Measurements from ENCODE around the gene DHX58.

The DHX58 gene

DNA sequence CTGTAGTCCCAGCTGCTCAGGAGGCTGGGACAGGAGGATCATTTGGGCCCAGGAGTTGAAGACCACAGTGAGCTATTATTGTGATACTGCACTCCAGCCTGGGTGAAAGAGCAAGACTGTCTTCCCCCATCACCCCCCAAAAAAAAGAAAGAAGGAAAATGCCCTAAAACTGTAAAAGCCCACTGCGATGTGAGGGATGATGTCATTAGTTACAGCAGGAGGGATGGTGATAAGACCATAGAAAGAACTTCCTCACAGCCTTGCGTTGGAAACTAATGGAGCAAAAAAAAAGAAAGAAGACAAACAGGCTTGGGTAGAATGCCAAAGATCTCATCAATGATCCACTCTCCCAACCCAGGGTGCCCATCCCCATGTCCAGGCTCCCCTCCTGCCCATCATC, 33.0 kb downstream of the DHX58 start:
- DNase-seq = no peak

DNA sequence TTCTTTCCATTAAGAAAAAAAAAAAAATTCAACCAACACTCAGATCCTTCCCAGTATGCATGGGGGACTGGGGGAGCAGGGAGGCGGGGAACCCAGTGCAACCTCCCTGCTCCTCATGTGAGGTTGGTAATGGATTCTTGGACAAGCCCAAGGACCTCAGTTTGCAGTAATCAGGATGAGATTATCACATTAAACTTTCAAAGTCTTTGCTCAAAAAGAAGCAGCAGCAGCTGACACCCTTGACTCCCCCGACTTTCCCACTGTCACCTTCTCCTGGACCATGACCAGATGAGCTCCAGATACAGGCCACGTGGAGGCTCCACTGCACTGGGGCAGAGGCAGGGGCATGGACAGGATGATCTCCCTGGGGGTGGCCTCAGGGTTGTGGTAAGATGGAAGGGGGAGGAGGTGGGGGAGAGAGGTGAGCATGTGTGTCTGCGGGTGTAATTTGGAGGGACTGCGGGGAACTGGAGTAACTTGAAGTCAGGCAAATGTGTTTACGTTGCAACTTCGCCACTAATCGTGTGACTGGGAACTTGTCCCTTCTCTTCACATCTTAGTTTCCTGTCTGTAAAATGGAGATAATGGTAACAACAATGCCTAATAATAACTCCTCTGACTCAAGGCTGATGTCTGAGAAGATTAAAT, 34.0 kb downstream of the DHX58 start:
- no peak for DNase-seq

DNA sequence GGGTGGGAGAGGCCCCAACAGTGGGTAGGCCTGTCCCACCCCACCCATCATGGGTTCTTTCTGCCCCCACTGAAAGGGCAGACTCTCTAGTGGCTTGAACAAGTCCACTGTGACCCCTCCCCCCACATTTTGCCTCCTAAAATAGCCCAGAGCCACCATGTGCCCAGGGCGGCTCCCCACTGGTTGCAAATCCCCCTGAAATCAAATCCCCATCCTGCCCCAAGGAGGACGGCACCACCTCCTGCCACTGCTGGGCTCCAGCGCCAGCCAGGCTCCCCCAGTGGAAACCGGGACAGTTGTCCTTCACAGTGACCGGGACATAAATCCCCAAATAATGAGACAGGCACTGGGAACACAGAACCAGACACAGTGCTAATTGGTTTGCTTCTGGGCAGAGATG, 34.8 kb downstream of the DHX58 start:
- DNase-seq = no peak

DNA sequence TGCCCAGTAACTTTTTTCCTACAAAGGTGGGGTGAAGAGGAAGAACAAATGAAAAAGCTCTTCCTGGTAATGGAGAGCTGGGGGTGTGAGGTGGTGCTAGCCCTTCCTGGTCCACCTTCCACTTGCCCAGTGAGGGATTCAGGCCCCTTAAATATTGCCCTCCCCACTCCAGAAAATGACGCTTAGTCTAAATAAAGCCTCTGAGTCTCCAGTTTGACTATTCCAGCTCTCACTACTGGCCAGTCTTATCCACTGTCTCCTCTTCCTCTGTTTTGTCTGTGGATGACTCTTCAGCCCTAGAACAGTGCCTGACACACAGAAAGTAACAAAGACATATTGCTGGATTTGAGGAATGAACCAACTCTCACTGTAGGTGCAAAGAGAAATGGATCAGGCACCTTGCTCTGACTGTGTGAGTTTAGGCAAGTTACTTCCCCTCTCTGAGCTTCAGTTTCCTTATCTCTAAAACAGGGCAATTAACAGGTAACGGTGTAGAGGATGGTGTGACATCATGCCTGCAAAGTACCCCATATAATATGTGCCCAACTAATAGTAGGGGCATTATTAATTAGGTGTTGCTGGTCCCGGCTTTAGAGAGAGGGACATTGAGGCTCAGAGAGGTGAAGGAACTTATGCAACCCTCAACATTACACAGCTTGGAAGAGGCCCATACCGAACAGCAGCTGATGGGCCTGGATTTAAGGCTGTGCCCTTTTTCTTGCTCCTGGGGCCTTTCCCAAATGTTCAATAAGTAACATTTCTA, 35.5 kb downstream of the DHX58 start:
- DNase-seq = no peak

DNA sequence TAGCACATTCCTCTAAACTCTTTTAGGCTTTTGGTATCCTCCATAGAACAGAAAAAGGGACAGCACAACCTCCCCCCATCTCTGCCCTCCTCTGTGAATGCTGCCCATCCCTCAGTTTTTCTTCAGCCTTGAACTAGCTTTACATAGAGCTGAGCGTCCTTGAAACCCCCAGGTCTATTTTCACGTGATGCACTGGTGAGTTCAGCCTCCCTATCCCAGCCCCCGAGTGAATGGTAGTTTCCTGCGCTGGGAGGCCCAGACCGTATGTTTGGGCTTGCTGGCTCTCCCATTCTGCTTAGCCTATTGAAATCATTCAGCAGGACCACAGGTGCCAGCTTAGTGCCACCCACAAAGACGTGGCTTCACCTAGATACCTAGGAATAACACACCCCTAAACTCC, 36.7 kb downstream of the DHX58 start:
- no peak for DNase-seq

DNA sequence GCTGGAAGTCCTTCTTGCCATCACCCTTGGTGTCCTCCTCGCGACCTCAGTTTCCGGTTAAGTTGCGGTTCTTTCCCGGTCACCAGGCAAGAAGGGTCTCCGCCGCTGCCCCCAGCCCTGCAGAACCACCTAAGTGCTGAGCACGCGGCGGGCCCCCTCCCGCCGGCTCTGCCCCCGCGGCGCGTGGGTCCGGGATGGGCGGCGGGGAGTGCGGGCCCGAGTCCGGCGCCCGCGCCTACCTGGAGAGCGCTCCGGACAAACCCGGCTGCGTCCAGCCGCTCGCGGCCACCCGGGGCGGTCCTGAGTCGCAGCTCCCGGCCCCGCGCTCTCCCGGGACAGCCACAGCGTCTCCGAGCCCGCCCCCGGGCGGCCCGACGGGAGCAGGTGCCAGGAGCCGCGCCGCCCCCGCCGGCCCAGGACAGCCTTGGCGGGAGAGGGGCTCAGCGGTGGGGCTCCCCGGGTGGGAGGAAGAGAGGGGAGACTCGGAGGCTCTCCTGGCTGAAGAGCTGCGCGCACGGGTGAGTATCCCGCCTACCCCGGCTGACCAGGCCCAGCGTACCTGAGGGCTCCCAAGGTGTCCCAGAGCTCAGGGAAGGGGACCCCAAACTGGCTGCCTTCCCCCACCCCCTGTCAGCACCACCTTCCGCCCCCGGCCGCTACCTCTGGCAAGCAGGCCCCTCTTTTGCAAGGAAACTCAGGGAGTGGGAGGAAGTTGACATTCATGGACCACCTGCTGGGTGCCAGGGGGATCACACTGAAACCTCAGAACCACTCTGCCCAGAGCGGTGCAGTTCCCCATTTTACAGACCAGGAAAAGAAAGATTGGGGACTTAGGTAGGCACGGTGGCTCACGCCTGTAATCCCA, 40.0 kb downstream of the DHX58 start:
- DNase-seq = no peak

DNA sequence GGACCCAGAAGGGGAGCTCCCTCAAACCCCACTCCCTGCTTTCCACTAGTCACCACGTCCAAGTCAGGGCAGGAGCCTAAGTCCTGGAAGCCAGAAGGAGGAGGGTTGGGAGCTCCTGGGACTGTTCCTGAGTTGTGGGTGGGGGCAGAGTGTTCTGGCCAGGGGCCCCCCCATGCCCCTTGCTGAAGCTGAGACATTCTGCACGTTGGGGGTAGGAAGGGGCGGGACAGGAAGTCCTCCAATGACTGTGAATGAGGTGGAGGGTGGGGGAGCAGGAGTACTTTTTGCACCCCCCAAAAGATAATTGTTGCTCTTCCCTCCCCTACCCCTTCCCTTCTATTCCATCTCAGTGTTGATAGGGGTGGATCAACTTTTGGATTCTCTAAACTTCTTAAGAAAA, 40.7 kb downstream of the DHX58 start:
- DNase-seq = no peak

DNA sequence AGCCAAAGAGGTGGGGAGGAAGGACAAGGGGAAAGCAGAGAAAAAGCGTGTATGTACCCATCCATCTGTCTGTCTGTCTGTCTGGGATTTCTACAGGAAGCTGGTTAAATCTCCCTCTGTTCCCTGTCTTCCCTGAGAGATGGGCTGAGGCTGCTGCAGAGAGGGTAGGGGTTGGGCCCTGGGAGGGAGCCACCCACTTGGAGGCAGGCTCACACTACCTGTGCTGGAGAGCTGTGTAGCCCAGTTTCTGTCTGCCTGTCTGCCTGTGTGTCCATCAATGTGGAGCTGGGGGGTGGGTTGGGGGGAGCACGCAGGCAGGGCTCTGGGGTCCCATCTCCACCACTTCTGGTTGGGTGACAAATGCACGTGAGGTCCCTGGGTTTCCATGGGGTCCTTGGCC, 43.5 kb downstream of the DHX58 start:
- no peak for DNase-seq

DNA sequence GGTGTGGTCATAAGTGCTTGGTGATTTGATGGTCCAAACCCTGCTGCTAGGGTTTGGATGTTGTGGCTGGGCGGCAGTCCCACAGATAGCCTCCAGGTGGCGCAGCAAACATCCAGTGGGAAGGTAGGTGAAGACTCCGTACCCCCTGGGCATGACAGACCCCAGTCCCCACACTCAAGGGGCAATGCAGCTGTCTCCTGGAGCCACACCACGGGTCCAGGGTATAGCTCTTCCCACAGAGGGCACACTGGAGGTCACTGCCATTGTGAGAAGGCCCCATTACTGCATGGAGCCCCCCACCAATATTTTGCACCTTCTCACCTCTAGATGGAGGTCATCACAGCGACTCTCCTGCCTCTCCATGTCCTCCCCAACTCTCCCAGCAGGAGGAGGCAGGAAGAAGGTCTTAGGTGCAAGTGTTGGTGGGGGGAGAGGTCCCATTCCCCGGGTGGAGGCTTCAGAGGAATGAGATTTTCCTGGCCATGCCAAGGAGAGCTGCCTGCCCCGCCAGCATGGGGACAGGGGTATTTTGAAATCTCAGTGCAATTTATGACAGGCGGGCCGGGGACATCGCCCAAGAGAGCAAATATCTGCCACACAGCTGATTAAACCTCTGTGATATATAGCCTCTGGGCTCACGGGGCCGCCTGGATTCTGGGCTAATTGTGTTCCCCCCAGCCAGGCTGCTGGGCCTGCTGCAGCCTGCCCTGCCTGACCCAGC, 45.0 kb downstream of the DHX58 start:
- DNase-seq = peak; percentile 5 to 65 (median 61)

DNA sequence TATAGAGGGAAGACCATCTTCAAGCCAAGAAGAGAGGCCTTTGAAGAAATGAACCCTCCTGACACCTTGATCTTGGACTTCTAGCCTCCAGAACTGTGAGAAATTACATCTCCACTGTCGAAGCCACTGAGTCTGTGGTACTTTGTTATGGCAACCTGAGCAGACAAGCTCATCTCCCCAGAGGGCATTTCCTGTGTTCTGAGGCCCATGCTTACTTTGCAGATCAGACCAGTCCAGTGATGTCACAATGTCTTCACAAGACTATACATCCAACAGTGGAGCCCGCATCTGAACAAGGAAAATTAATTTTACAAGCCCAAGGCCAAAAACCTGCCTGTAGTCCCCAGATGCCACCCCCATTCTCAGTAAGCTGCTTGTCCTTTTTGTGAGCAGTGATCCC, 47.3 kb downstream of the DHX58 start:
- peak in 1 of 6 experiments; percentile 33 for DNase-seq

DNA sequence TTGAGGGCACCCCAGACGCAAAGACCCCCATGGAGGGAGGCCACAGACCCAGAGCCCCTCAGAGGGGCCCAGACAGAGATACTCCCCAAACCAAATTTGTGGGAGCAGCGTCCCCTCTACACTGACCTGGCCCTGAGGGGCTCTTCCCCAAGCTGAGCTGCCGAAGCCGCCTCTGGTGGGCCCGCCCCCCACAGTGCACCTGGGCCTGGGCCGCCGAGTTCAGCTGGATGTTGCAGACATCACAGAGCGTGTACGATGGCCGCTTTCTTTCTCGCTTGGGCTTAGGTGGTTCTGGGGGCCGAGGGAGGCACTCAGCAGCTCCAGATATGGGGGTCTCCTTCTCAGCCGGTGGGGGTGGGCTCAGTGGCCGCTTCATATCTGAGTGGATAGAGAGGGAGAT, 49.8 kb downstream of the DHX58 start:
- DNase-seq = no peak

DNA sequence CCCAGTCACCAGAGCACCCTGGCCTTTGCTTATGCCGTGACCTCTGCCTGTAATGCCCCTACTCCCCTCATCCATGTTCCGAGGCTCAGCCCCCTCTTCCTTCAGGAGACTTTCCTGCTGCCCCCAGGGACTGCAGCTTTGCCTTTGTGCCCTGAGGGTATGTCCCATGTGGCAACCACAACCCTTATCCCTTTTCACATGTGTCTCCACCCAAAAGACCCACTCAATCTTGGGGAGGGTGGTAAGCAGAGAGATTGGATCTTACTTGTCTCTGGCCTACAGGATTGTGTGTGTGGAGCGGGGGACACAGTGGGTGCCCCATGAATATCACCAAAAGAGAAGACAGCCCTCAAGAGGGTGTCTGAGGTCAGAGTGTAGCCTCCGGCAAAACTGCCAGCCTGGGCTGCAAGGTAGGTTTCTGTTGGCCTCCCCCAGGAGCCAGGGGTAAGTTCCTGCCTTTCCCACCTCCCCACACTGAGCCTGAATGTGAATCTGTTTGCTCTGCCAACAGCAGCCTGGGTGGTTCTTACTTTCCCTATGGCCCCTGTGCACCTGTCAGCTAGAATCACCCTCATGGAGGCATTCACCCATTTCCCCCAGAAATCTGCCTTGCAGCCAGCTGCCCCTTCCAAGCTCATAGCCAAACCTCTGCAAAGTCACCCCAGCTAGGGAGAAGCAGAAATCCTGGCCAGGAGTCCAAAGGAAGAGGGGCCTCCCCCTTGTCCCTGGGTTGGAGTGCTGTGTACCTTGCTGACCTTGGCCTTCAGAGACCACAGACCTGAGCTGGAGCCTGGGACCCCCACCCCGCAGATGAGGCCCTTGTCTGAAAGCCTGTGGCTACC, 50.6 kb downstream of the DHX58 start:
- no peak for DNase-seq

DNA sequence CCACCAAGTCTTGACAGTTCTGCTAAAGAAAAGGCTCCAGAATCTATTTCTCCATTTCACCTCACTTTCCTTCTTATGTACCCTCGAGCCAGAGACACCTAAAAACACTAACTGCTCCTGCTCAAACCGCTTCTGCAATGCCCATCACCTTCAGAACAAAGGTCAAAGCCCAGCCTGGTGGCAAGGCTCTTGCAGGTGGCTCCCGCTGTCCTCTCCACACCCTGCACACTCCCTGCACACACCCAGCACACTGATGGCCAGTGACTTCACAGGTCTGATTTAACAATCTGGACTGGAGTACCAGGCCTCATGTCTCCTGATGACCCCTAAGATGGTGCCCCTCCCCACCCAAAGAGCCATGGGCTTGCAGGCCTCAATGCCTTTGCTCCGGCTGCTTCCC, 52.3 kb downstream of the DHX58 start:
- no peak for DNase-seq

DNA sequence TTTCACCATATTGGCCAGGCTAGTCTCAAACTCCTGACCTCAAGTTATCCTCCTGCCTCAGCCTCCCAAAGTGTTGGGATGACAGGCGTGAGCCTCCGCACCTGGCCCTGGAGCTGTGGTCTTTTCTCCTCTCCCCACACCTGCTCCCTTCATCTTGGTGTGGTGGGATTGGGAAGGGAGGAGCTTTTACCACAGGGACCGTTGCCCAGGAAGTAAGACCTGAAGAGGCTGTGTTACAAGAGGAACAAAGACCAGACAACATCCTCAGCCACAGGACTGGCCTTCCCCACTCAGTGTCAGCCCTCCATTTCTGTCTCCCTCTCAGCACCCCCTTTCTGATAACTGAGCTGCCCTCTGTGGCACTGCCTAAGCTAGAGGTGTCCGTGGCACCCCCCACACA, 52.7 kb downstream of the DHX58 start:
- DNase-seq = no peak

DNA sequence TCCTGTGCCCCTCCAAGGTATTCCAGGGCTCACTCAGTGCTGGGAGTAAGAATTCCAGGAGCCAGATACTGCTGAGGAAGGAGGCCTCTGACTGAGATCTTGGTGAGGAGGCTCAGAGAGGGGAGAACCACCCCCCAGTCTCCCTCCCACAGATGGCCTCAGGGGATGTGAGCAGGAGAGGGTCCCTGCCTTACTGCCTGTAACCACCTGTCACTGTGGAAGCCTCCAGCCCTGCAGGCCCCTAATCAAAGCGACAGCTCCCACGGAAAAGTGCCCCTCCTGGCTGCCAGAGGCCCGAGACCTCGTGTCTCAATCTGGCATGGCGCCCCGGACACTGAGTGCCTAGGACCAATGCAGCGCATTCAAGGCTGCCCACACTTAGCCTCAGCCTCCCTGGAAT, 54.5 kb downstream of the DHX58 start:
- no peak for DNase-seq

DNA sequence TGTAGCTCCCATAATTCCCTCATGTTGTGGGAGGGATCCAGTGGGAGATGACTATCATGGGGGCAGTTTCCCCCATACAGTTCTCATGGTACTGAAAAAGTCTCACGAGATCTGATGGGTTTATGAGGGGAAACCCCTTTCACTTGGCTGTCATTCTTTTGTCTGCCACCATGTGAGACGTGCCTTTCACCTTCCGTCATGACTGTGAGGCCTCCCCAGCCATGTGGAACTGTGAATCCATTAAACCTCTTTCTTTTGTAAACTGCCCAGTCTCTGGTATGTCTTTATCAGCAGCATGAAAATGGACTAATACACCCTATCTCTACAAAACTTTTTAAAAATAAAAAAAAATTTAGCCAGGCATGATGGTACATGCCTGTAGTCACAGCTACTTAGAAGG, 55.9 kb downstream of the DHX58 start:
- DNase-seq = no peak

DNA sequence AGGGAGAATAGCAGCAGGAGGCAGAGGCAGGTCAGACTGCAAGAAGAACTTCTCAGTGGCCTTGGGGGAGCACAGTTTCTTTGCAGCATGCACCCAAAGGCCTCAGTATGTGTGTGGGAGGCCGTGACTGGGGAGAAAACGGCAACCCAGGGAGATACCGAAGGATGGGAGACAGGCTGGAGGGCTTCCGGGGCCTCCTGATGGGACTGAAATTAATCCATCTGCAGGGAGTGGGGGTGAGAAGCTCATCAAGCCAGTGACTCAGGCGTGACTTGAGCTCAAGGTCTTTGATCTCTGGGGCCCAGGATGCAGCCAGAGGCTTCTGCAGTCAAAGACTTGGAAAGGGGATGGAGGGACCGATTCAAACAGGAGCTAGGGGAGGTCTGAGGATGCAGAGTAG, 57.0 kb downstream of the DHX58 start:
- no peak for DNase-seq

DNA sequence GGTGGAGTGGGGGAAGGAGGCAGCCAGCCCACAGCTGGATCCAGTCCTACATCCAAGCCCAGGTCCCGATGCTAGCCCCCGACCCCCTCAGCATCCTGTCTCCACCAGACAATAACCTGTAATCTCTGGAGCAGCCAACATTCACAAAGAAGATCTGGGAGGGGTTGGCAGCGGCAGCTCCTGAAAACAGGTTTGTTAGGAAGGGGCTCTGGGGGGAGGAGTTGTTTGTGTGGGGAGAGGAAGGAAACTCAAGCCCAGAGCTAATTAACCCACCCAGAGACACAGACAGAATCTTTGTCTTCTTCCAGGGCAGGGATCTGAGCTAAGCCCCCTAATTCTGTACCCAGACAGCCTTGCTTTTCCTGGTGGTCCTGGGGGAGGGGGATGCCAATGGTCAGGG, 57.5 kb downstream of the DHX58 start:
- no peak for DNase-seq

DNA sequence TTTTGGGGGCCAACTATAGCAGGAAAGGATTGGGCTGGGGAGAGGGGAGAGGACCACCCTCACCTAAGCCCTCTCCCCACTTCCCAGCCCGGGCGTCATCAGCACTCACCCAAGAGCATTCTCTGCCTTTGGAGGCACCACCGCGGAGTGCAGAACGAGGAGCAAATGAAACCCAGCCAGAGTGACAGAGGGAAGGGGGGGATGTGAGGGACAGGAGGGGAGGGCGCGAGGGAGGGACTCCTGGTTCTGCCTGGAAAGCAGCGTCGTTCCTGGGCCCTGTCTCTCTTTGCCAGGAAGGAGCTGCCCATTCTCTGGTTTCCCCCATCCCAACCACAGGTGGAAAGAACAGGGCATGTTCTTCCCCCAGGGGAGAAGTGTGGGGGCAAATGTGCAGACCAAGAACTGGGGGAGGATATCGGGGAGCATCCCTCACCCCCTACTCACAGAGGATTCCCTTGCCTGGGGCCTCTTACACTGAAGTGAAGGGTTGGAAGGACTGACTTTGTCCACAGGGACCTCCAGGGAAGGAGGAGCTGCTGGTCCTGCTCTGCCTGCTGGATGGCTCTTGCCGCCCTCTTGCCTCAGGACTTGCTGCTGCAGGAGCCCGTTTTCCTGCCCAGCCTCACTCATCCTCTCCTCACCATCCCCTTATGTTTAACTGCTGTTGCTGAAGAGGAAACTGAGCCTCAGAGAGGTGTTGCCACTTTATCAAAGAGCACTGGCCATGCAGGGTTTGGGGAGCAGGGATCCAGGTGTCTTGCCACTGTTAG, 58.6 kb downstream of the DHX58 start:
- DNase-seq = no peak

DNA sequence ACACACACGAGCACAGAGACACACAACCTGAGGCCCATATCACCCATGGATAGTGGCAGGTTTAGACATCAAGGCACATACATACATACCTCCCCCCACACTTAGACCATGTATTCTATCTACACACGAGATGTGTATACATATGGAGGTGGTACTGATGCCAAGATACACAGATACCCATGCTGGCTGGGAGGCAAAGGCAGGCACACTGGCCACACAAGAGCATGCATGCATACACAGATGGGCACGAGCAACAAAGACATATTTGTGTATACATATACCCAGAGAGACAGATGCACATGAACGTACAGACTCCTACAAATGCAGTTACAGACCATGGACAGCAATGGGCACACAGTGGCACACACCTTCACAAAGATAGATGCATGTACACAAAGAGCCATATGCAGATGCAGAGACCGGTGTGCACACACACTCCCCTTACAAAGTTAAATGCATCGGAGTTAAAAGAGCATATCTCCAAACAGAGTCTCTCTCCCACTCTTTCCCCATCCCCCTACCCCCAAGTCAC, 60.1 kb downstream of the DHX58 start:
- no peak for DNase-seq

DNA sequence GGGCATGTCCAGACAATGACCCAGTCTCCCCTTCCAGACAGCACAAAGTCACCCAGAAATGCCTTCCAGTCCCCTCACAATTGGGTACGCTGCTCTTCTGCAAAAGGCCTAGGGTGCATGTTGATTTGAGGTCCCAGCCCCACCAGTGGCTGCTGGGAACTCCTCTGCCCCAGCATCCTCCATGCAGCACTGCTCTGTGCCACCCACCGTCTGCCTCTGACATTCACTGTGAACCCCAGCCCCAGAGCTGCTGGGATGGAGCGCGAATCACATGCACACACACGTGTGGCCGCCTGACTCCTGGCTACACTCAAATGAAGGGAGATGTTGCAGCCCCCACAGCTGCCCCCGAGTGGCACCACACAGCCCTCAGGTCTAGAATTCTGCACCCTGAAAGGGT, 60.9 kb downstream of the DHX58 start:
- DNase-seq = no peak

Measured in stimulated activated naive CD4-positive, alpha-beta T cell (primary cell).